Astrocyte of the hippocampus (primary cell): ENCODE data around the gene FRMD1.

Experiments used
- DNase-seq: peaks from one replicate; pipeline ENCODE4 v3.0.0; 2011; ENCODE audit warnings: low read depth, low spot score

Gene FRMD1

DNA sequence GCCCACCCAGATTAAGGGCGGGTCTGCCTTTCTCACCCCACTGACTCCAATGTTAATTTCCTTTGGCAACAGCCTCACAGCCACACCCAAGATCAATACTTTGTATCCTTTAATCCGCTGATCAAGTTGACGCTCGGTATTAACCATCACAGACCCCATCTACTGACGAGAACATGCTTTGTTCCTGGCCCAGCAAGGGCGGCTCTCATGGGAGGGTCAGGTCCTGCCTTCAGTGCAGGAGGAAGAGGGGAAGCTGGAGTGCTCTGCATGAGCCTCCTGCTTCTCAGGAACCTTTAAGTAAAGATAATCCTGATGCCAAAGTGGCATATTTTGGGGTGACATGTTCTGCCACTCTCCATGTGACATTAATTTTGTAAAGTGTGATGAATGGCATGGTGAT is 73.2 kb downstream of the FRMD1 start:
- DNase-seq, result no peak

DNA sequence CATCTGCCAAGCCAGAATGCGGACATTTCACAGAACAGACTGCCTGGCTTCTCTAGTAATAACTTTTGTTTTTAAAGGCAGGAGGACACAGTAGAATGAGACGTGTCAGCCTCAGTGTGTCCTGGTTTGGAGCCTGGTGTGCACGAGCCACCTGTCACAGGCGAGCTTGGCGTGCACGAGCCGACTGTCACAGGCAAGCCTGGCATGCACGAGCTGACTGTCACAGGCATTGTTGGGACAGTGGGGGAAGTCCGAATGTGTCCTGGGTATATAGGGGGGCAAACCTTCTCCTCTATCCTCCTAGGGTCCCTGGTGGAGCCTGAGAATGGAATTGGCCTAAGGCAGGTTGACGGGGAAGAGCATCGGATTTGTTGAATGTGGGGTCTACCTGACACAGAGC is 74.1 kb downstream of the FRMD1 start:
- no peak for DNase-seq

DNA sequence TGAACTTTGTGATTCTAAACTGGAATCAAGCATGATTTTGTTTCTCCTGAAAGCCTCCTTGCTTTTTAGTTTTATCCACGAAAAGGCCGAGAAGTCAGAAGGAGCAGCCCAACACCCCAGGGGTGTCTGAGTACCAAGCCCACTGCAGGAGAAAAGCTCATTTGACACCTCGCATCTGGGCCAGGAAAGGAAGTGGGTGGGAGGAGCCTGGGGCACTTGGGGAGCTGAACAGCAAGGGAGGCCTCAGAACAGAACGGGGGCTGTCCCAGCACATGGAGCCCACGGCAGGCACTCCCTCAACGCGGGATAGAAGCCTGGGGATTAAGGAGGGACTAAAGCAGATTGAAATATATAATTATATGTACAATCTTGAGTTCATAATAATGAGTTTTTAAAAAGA is 75.0 kb downstream of the FRMD1 start:
- DNase-seq, result no peak
